Left colon (tissue), 2 donors: Measurements from ENCODE around the gene NINJ1. TPM values are rescaled to one million over a fixed set of nuclear protein-coding genes. Genes with fewer than 3 reads are reported as not detected.

Experiments
- ATAC-seq: fragments of 200-7000 bp; cut with Tn5 transposase; one replicate; pipeline ENCODE4 v1.9.1; 2020; ENCODE audit warnings: mild to moderate bottlenecking, moderate library complexity
- DNase-seq, 2 donors: peaks; one replicate each; pipeline ENCODE4 v3.0.0-alpha.2; 2020
- intact Hi-C, 2 donors: fragments of 100-400 bp; cut with DNase I in 1 of 2; cut with micrococcal nuclease in 1 of 2; formaldehyde crosslinking; loops; one replicate each; pipeline versions ENCODE4 v1.11.2 to v1.14.0; 2022; cut with DNase I, micrococcal nuclease
- long read RNA-seq: library from polyadenylated mRNA; unstranded; transcript quantifications from one replicate; pipeline ENCODE4 v2.0.0, GENCODE V29; 2021
- total RNA-seq, 2 donors: library from RNA; stranded (reverse); fragmentation: NEBNext Ultra II Directional; extraction: Animal tissue kit (Norgen Biotek cat#: 25700); gene quantifications; one replicate each; pipeline ENCODE4 v1.2.1, GENCODE V29; 2021
- donor health status: DM: no; HTN: no; CAD: no.
- donor health status: DM: yes; HTN: yes; CAD: no.

The NINJ1 gene
- total RNA-seq = 10 to 100 TPM; 17.7 to 30.8 TPM
- long read RNA-seq, transcript NINJ1-201 (4 exons, 1,281 nt) = major isoform, 40 of 54 reads
- long read RNA-seq, partial matches to known transcripts = 4 of 54 reads
- long read RNA-seq, other reads (novel, unspliced or antisense) = 4 of 54 reads

- ATAC-seq = peak; percentile 81
- intact Hi-C loops = no loop called here
- peak; percentile 69 to 77 for DNase-seq
Observed at GRCh38 chr9:93134015-93134739, at the start of gene NINJ1. NINJ1 (minus strand) TSS chr9:93134251; CDS start chr9:93134217, 34 bp downstream.

- no peak for DNase-seq
- ATAC-seq = no peak
- intact Hi-C loops = no loop called here
Observed at GRCh38 chr9:93183131-93183662, 49.1 kb upstream of the NINJ1 start.

- intact Hi-C loops = no loop called here
- DNase-seq = peak in 1 of 2 donors; percentile 49
- peak; percentile 14 for ATAC-seq
Observed at GRCh38 chr9:93182572-93182971, 48.5 kb upstream of the NINJ1 start.

GRCh38 chr9:93181672-93182435, 47.8 kb upstream of the NINJ1 start:
- ATAC-seq = no peak
- intact Hi-C loops = no loop called here
- no peak for DNase-seq

GRCh38 chr9:93180938-93181337, 46.9 kb upstream of the NINJ1 start:
- DNase-seq = no peak
- ATAC-seq = no peak
- intact Hi-C loops = no loop called here

- intact Hi-C loops = no loop called here
- DNase-seq (no peak), ATAC-seq (no peak)
Observed at GRCh38 chr9:93178851-93179786, 45.1 kb upstream of the NINJ1 start.

GRCh38 chr9:93177676-93178075, 43.6 kb upstream of the NINJ1 start:
- ATAC-seq (no peak), DNase-seq (no peak)
- intact Hi-C loops = no loop called here

- ATAC-seq (no peak), DNase-seq (no peak)
- intact Hi-C loops = no loop called here
Observed at GRCh38 chr9:93174976-93175375, 40.9 kb upstream of the NINJ1 start.

GRCh38 chr9:93173365-93174051, 39.5 kb upstream of the NINJ1 start:
- ATAC-seq = peak; percentile 17
- no peak for DNase-seq
- intact Hi-C loops = no loop called here

- ATAC-seq = no peak
- no peak for DNase-seq
- intact Hi-C loops = no loop called here
Observed at GRCh38 chr9:93172666-93173364, 38.8 kb upstream of the NINJ1 start.

- ATAC-seq (no peak), DNase-seq (no peak)
- intact Hi-C loops = no loop called here
Observed at GRCh38 chr9:93171261-93171990, 37.4 kb upstream of the NINJ1 start.

- intact Hi-C loops = no loop called here
- ATAC-seq (no peak), DNase-seq (no peak)
Observed at GRCh38 chr9:93170571-93170970, 36.5 kb upstream of the NINJ1 start.

GRCh38 chr9:93169444-93169843, 35.4 kb upstream of the NINJ1 start:
- no peak for ATAC-seq
- intact Hi-C loops = loop anchor here in 1 of 2 donors (10.0 kb wide), 1 partner anchor 135 kb away; no protein-coding TSS in a partner anchor
- no peak for DNase-seq

- intact Hi-C loops = loop anchor here in 1 of 2 donors (10.0 kb wide), 1 partner anchor 136 kb away; no protein-coding TSS in a partner anchor
- ATAC-seq (no peak), DNase-seq (no peak)
Observed at GRCh38 chr9:93168581-93168980, 34.5 kb upstream of the NINJ1 start.

- intact Hi-C loops = loop anchor here in 1 of 2 donors (10.0 kb wide), 1 partner anchor 137 kb away; no protein-coding TSS in a partner anchor
Observed at GRCh38 chr9:93167838-93168237, 33.8 kb upstream of the NINJ1 start.

GRCh38 chr9:93167185-93167584, 33.1 kb upstream of the NINJ1 start:
- intact Hi-C loops = loop anchor here in 1 of 2 donors (10.0 kb wide), 1 partner anchor 138 kb away; no protein-coding TSS in a partner anchor

More at GRCh38 chr9:93167838-93168237, 33.8 kb upstream of the NINJ1 start:
- DNase-seq = no peak
- ATAC-seq = no peak

More at GRCh38 chr9:93167185-93167584, 33.1 kb upstream of the NINJ1 start:
- DNase-seq (no peak), ATAC-seq (peak; percentile 19)
